HL-60 (cell line): ENCODE measurements around the gene UGT2B15.
"Not testable (repeated sequence)": the region's sequence is repeated elsewhere in the genome, so short reads cannot be mapped to it uniquely, and the experiment has no call there.

Source experiments
- GABPA ChIP-seq: IDR thresholded peaks from 2 replicates; pipeline ENCODE4 v1.6.1; 2012; ENCODE audit warnings: low read depth
- POLR2AphosphoS5 ChIP-seq: IDR thresholded peaks from 2 replicates; pipeline ENCODE4 v1.6.1; 2012; ENCODE audit warnings: low read depth
- TF ChIP-seq, protein P1 (sequence below): IDR thresholded peaks from one replicate; pipeline ENCODE4 v1.5.1; 2011; ENCODE audit warnings: low read length, control low read depth, inconsistent platforms; ENCODE audit not compliant: insufficient read depth
- TF ChIP-seq, protein P2 (sequence below): IDR thresholded peaks from 2 replicates; pipeline ENCODE4 v1.6.1; 2012; ENCODE audit warnings: low read depth; ENCODE audit not compliant: insufficient replicate concordance

DNA sequence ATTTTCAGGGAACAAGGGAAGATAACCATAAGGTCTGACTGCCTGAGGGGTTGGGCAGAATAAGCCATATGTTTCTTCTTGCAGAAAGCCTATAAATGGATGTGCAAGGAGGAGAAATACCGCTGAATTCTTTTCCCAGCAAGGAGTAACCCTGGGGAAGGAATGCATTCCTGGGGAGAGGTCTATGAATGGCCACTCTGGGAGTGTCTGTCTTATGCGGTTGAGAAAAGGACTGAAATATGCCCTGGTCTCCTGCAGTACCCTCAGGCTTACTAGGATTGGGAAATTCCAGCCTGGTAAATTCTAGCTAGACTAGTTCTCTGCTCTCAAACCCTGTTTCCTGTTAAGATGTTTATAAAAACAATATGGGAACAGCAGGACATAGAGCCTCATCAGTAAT lies 32.7 kb upstream of the UGT2B15 start:
- TF ChIP-seq, protein P1, sequence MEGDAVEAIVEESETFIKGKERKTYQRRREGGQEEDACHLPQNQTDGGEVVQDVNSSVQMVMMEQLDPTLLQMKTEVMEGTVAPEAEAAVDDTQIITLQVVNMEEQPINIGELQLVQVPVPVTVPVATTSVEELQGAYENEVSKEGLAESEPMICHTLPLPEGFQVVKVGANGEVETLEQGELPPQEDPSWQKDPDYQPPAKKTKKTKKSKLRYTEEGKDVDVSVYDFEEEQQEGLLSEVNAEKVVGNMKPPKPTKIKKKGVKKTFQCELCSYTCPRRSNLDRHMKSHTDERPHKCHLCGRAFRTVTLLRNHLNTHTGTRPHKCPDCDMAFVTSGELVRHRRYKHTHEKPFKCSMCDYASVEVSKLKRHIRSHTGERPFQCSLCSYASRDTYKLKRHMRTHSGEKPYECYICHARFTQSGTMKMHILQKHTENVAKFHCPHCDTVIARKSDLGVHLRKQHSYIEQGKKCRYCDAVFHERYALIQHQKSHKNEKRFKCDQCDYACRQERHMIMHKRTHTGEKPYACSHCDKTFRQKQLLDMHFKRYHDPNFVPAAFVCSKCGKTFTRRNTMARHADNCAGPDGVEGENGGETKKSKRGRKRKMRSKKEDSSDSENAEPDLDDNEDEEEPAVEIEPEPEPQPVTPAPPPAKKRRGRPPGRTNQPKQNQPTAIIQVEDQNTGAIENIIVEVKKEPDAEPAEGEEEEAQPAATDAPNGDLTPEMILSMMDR, result not testable (repeated sequence)
- TF ChIP-seq, protein P2, sequence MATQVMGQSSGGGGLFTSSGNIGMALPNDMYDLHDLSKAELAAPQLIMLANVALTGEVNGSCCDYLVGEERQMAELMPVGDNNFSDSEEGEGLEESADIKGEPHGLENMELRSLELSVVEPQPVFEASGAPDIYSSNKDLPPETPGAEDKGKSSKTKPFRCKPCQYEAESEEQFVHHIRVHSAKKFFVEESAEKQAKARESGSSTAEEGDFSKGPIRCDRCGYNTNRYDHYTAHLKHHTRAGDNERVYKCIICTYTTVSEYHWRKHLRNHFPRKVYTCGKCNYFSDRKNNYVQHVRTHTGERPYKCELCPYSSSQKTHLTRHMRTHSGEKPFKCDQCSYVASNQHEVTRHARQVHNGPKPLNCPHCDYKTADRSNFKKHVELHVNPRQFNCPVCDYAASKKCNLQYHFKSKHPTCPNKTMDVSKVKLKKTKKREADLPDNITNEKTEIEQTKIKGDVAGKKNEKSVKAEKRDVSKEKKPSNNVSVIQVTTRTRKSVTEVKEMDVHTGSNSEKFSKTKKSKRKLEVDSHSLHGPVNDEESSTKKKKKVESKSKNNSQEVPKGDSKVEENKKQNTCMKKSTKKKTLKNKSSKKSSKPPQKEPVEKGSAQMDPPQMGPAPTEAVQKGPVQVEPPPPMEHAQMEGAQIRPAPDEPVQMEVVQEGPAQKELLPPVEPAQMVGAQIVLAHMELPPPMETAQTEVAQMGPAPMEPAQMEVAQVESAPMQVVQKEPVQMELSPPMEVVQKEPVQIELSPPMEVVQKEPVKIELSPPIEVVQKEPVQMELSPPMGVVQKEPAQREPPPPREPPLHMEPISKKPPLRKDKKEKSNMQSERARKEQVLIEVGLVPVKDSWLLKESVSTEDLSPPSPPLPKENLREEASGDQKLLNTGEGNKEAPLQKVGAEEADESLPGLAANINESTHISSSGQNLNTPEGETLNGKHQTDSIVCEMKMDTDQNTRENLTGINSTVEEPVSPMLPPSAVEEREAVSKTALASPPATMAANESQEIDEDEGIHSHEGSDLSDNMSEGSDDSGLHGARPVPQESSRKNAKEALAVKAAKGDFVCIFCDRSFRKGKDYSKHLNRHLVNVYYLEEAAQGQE, result not testable (repeated sequence)
- not testable (repeated sequence) for TF ChIP-seq POLR2AphosphoS5, GABPA
